HCT116 (cell line): ENCODE results near the gene TNFSF13.

Source experiments
- CTCF ChIP-seq, 3 experiments: fragments of 200-600 bp in 1 of 3; sonication (generic) in 1 of 3; IDR thresholded peaks in 2 of 3; conservative IDR thresholded peaks in 1 of 3; 2 replicates each; pipeline ENCODE4 v1.5.1; 2012 to 2017; ENCODE audit warnings: low read depth in 2 of 3, low read length in 2 of 3, antibody characterized with exemption in 1 of 3, borderline replicate concordance in 1 of 3, control low read depth in 1 of 3, mild to moderate bottlenecking in 1 of 3, mixed read lengths in 1 of 3, mixed run types in 1 of 3, moderate library complexity in 1 of 3; ENCODE audit not compliant: insufficient read depth in 1 of 3
- EGR1 ChIP-seq: IDR thresholded peaks from 2 replicates; pipeline ENCODE4 v1.6.1; 2012; ENCODE audit warnings: low read depth
- EZH2 ChIP-seq: fragments of 200-600 bp; sonication (generic); IDR thresholded peaks from 2 replicates; pipeline ENCODE4 v1.6.1; 2017; ENCODE audit warnings: antibody characterized with exemption, mixed run types
- MAX ChIP-seq: IDR thresholded peaks from 2 replicates; pipeline ENCODE4 v1.6.1; 2012
- POLR2AphosphoS5 ChIP-seq: IDR thresholded peaks from 2 replicates; pipeline ENCODE4 v1.6.1; 2011; ENCODE audit warnings: mild to moderate bottlenecking, low read depth, low read length, moderate library complexity
- RAD21 ChIP-seq: IDR thresholded peaks from 2 replicates; pipeline ENCODE4 v1.6.1; 2012; ENCODE audit warnings: low read depth, mild to moderate bottlenecking
- TCF7L2 ChIP-seq: IDR thresholded peaks from 2 replicates; pipeline ENCODE4 v1.7.0; 2011; ENCODE audit warnings: borderline replicate concordance, inconsistent platforms; ENCODE audit not compliant: insufficient read depth, insufficient read length; ENCODE audit errors: extremely low read depth
- ZBTB33 ChIP-seq: IDR thresholded peaks from 2 replicates; pipeline ENCODE4 v1.6.1; 2011; ENCODE audit warnings: mild to moderate bottlenecking, low read length, moderate library complexity; ENCODE audit not compliant: insufficient replicate concordance; ENCODE audit errors: extremely low read depth

- no peak for TF ChIP-seq CTCF (IDR thresholded peaks at IDR 0.05 in 2 of 3, conservative IDR thresholded peaks at IDR 0.05 in 1 of 3; ENCODE audit: borderline replicate concordance in 1 of 3, insufficient read depth in 1 of 3, low read depth in 2 of 3, low read length in 2 of 3)
- TF ChIP-seq MAX: no peak
- TF ChIP-seq POLR2AphosphoS5: no peak
- TF ChIP-seq ZBTB33: no peak
- TF ChIP-seq RAD21: no peak
- TF ChIP-seq TCF7L2: no peak
- TF ChIP-seq EGR1: no peak
- TF ChIP-seq EZH2: no peak
These were observed 591 bp upstream of the TNFSF13 start for GRCh38 chr17:7557775-7558543.
